Activated naive CD4-positive, alpha-beta T cell treated with anti-CD3 and anti-CD28 coated beads, Interleukin-2, amount 50 U/mL, for 24 hours (primary cell): ENCODE data around the gene PLA2G2D.
"Not testable (repeated sequence)": the region's sequence is repeated elsewhere in the genome, so short reads cannot be mapped to it uniquely, and the experiment has no call there.

ENCODE experiments used
- H3K27ac Mint-ChIP-seq: one replicate; pipeline ENCODE4 v1.8.0; 2021; ENCODE audit warnings: mild to moderate bottlenecking, mixed read lengths
- H3K27me3 Mint-ChIP-seq: one replicate; pipeline ENCODE4 v1.8.0; 2021; ENCODE audit warnings: mixed read lengths
- H3K36me3 Mint-ChIP-seq: one replicate; pipeline ENCODE4 v1.8.0; 2021; ENCODE audit warnings: mixed read lengths
- H3K4me1 Mint-ChIP-seq: one replicate; pipeline ENCODE4 v1.8.0; 2021; ENCODE audit warnings: mixed read lengths
- H3K4me3 Mint-ChIP-seq: one replicate; pipeline ENCODE4 v1.8.0; 2021; ENCODE audit warnings: mild to moderate bottlenecking, mixed read lengths
- H3K9me3 Mint-ChIP-seq: one replicate; pipeline ENCODE4 v1.8.0; 2021; ENCODE audit warnings: mixed read lengths

PLA2G2D gene

DNA sequence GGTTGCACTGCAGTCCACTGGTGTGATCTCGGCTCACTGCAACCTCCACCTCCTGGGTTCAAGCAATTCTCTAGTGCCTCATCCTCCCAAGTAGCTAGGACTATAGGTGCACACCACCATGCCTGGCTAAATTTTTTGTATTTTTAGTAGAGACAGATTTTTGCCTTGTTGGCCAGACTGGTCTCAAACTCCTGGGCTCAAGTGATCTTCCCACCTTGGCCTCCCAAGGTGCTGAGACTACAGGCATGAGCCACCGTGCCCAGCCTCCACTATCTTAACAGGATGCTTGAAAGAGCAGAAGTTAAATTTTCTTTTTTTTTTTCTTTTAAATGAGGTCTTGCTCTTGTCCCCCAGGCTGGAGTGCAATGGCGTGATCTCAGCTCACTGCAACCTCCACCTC, 11.2 kb upstream of the PLA2G2D start:
- H3K4me1 Mint-ChIP-seq, H3K36me3 Mint-ChIP-seq, H3K9me3 Mint-ChIP-seq, H3K4me3 Mint-ChIP-seq, H3K27ac Mint-ChIP-seq, H3K27me3 Mint-ChIP-seq: not testable (repeated sequence)

GRCh38 chr1:20126806-20127440, 7.6 kb upstream of the PLA2G2D start:
- H3K27ac Mint-ChIP-seq, result no peak overlapping the region
- peaks cover 3% of the 10 kb centered on the region for H3K36me3 Mint-ChIP-seq
- no peaks in the 10 kb centered on the region for H3K4me1 Mint-ChIP-seq
- no peaks in the 10 kb centered on the region for H3K27me3 Mint-ChIP-seq
- no peak overlapping the region for H3K4me3 Mint-ChIP-seq
- no peaks in the 10 kb centered on the region for H3K9me3 Mint-ChIP-seq

DNA sequence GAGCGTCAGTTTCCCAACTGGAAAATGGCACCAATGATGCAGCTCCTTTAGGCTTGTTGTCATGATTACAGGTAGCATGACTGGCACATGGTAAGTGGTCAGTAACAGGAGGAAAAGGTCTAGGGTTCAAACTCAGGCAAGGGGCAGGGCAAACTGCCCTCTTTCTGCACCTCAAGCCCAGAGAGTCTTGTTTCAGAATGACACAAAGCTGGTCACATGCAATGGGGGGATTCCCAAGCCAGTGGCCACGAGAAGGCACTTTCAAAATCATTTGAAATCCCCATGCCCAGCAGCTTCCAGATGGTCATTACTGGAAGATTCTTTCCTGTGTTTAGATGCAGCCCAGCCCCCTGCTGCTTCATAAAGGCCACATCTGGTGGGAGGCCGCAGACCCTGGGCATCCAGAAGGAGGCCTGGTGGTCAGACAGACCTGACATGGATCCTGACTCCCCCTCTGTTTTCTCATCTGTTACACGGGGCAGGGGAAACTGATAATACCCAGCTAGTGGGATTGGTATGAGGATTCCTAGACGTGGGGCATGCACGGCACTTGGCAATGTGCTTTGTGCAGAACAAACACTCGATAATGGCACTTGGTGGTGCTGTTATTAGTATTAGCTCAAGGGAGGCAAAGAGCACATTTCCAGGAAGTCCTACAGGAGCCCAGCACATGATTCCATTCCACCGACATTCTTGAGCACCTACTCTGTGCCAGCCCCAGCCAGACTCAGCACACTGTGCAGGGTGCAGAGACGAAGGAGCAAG, 6.9 kb upstream of the PLA2G2D start:
- Mint-ChIP-seq H3K27ac (no peak overlapping the region), H3K27me3 (peaks cover under 1% of the 10 kb centered on the region), H3K4me3 (no peak overlapping the region), H3K9me3 (no peaks in the 10 kb centered on the region), H3K36me3 (peaks cover 3% of the 10 kb centered on the region), H3K4me1 (no peaks in the 10 kb centered on the region)

GRCh38 chr1:20125100-20125499, 5.8 kb upstream of the PLA2G2D start:
- no peak overlapping the region for H3K27ac Mint-ChIP-seq
- peaks cover 5% of the 10 kb centered on the region for H3K27me3 Mint-ChIP-seq
- no peaks in the 10 kb centered on the region for H3K9me3 Mint-ChIP-seq
- peaks cover 3% of the 10 kb centered on the region for H3K36me3 Mint-ChIP-seq
- no peaks in the 10 kb centered on the region for H3K4me1 Mint-ChIP-seq
- H3K4me3 Mint-ChIP-seq, result no peak overlapping the region

DNA sequence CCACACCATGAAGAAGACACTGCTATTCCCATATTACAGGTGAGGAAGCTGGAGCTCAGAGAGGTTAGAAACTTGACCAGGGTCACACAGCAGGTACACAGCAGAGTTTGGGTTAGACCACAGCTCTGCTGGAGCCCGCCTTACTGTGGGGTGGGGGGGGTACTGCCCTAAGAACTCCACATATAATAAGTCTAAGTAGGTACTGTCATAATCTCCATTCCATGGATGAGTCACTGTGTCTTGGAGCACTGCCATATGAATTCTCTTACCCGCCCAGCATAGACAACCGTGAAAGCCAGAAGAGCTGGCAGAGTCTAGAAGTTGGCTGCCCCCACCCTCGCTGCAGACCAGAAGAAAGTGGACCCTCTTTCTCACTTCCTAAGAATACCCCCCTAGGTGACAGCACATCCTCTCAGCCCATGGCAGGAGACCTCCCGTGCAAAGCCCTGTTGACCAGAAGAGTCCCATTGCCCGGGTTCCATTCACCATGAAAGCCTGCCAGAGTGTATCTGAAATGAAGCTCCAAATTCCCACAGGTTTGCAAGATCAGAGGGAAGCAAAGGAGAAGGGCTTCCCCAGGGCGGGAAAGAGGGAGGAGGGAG, 5.2 kb upstream of the PLA2G2D start:
- Mint-ChIP-seq H3K4me1 (no peaks in the 10 kb centered on the region), H3K36me3 (peaks cover 3% of the 10 kb centered on the region), H3K27ac (no peak overlapping the region), H3K9me3 (no peaks in the 10 kb centered on the region), H3K27me3 (peaks cover 8% of the 10 kb centered on the region), H3K4me3 (no peak overlapping the region)

GRCh38 chr1:20123722-20124455, 4.6 kb upstream of the PLA2G2D start:
- H3K27me3 Mint-ChIP-seq, result peaks cover 8% of the 10 kb centered on the region
- H3K9me3 Mint-ChIP-seq, result no peaks in the 10 kb centered on the region

GRCh38 chr1:20120796-20121195, 1.5 kb upstream of the PLA2G2D start:
- no peak overlapping the region for H3K4me3 Mint-ChIP-seq
- H3K9me3 Mint-ChIP-seq, result no peaks in the 10 kb centered on the region
- H3K4me1 Mint-ChIP-seq, result no peaks in the 10 kb centered on the region
- peaks cover 10% of the 10 kb centered on the region for H3K27me3 Mint-ChIP-seq
- no peaks in the 10 kb centered on the region for H3K36me3 Mint-ChIP-seq
- no peak overlapping the region for H3K27ac Mint-ChIP-seq

More at GRCh38 chr1:20123722-20124455, 4.6 kb upstream of the PLA2G2D start:
- Mint-ChIP-seq H3K27ac (no peak overlapping the region), H3K4me1 (no peaks in the 10 kb centered on the region), H3K4me3 (no peak overlapping the region), H3K36me3 (peaks cover 3% of the 10 kb centered on the region)

DNA sequence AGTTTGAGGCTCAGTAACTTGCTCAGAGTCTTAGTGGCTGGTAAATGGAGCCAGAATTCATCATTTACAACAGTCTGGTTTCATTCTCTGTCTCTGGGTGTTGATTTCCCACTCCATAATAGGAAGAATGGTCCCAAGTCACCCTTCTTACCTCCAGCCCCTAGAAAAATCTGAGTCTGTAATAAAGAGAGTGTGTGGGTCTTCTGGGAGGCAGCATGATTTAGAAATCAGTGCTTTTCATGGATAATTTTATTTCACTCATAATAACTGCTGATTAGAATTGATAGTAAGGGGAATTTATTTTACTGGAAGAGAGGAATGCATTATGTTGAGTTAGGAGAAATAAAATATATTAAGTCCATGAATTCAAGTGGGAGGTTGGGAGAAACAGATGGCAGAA, 2.1 kb downstream of the PLA2G2D start:
- no peak overlapping the region for H3K27ac Mint-ChIP-seq
- H3K9me3 Mint-ChIP-seq, result no peaks in the 10 kb centered on the region
- H3K36me3 Mint-ChIP-seq, result no peaks in the 10 kb centered on the region
- H3K4me3 Mint-ChIP-seq, result no peak overlapping the region
- peaks cover 15% of the 10 kb centered on the region for H3K27me3 Mint-ChIP-seq
- no peaks in the 10 kb centered on the region for H3K4me1 Mint-ChIP-seq

DNA sequence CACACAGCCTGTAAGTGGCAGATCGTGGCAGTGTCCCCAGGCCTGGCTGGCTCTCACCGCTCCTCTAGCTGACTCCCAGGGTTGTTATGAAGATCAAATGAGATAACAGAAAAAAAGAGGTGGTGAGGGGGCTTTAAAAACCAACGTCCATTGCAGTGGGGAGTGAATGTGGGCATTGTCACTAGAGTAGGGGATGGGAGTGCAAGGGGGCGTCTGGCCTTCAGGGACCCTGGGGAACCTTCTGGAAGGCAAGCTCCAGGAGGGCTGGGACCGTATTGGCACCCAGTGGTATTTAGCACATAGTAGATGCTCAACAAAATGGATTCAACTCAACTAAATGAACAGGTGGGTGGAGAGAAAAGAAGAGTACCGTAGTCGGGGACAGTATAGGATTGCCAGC, 3.4 kb downstream of the PLA2G2D start:
- H3K27ac Mint-ChIP-seq, result no peak overlapping the region
- no peaks in the 10 kb centered on the region for H3K36me3 Mint-ChIP-seq
- H3K4me1 Mint-ChIP-seq, result no peaks in the 10 kb centered on the region
- peaks cover 12% of the 10 kb centered on the region for H3K27me3 Mint-ChIP-seq
- no peak overlapping the region for H3K4me3 Mint-ChIP-seq
- H3K9me3 Mint-ChIP-seq, result no peaks in the 10 kb centered on the region

- H3K9me3 Mint-ChIP-seq, result no peaks in the 10 kb centered on the region
- no peak overlapping the region for H3K4me3 Mint-ChIP-seq
- H3K4me1 Mint-ChIP-seq, result no peaks in the 10 kb centered on the region
- no peak overlapping the region for H3K27ac Mint-ChIP-seq
- H3K27me3 Mint-ChIP-seq, result peaks cover 10% of the 10 kb centered on the region
- no peaks in the 10 kb centered on the region for H3K36me3 Mint-ChIP-seq
Measured at GRCh38 chr1:20115479-20115878, 3.9 kb downstream of the PLA2G2D start.

- no peaks in the 10 kb centered on the region for H3K9me3 Mint-ChIP-seq
- H3K27ac Mint-ChIP-seq, result no peak overlapping the region
- H3K27me3 Mint-ChIP-seq, result peaks cover 7% of the 10 kb centered on the region
- no peaks in the 10 kb centered on the region for H3K36me3 Mint-ChIP-seq
- H3K4me3 Mint-ChIP-seq, result no peak overlapping the region
- no peaks in the 10 kb centered on the region for H3K4me1 Mint-ChIP-seq
Measured at GRCh38 chr1:20114021-20114648, 5.2 kb downstream of the PLA2G2D start.

GRCh38 chr1:20112279-20113000, 6.9 kb downstream of the PLA2G2D start:
- no peak overlapping the region for H3K27ac Mint-ChIP-seq
- no peaks in the 10 kb centered on the region for H3K4me1 Mint-ChIP-seq
- H3K9me3 Mint-ChIP-seq, result no peaks in the 10 kb centered on the region
- H3K27me3 Mint-ChIP-seq, result peaks cover 4% of the 10 kb centered on the region
- H3K4me3 Mint-ChIP-seq, result no peak overlapping the region
- no peaks in the 10 kb centered on the region for H3K36me3 Mint-ChIP-seq

GRCh38 chr1:20111452-20111851, 7.9 kb downstream of the PLA2G2D start:
- Mint-ChIP-seq H3K36me3 (no peaks in the 10 kb centered on the region), H3K4me1 (no peaks in the 10 kb centered on the region), H3K4me3 (no peak overlapping the region), H3K9me3 (no peaks in the 10 kb centered on the region), H3K27ac (no peak overlapping the region), H3K27me3 (peaks cover 4% of the 10 kb centered on the region)

DNA sequence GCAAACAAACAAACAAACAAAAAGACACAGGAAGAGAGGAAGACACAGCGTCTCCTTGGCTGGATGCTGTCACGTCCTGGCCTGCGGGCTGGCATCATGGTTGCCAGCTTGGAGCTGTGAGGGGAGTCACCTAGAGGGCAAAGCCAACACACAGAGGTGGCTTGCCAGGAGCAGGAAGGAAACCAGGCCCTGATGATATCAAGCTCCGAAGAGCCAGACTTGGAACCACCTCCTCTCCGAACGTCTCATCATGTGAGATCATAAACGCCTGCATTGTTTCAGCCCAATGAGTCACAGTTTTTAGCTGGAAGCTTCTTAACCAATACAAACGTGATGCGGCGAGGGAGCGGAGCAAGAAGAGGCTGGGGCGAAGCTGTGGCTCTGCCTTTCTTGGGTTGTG, 8.7 kb downstream of the PLA2G2D start:
- Mint-ChIP-seq H3K9me3 (no peaks in the 10 kb centered on the region), H3K4me1 (no peaks in the 10 kb centered on the region), H3K4me3 (no peak overlapping the region), H3K27ac (no peak overlapping the region), H3K27me3 (peaks cover 3% of the 10 kb centered on the region), H3K36me3 (no peaks in the 10 kb centered on the region)
